ENCODE results near the gene IMPACT. TPM values are rescaled to one million over a fixed set of nuclear protein-coding genes. Genes with fewer than 3 reads are reported as not detected.

The IMPACT gene
- total RNA-seq, 4 donors from 2014 or later: 14.9 to 22.9 (median 20.3) TPM

- DNase-seq (ENCODE audit: low spot score): no peak
- no peak for TF ChIP-seq CTCF (IDR thresholded peaks at IDR 0.05)
- no peak for ATAC-seq (ENCODE audit: low FRiP score)
These were observed 10.5 kb downstream of the IMPACT start for GRCh38 chr18:24436939-24437338.

- no peak for ATAC-seq (ENCODE audit: low FRiP score)
- DNase-seq (ENCODE audit: low spot score): no peak
- TF ChIP-seq CTCF (IDR thresholded peaks at IDR 0.05): no peak
These were observed 17.4 kb downstream of the IMPACT start for GRCh38 chr18:24443870-24444269.

- DNase-seq (ENCODE audit: low spot score): no peak
- ATAC-seq (ENCODE audit: low FRiP score): no peak
- no peak for TF ChIP-seq CTCF (IDR thresholded peaks at IDR 0.05)
These were observed 20.0 kb downstream of the IMPACT start for GRCh38 chr18:24446453-24446852.

- TF ChIP-seq CTCF (IDR thresholded peaks at IDR 0.05): no peak
- no peak for ATAC-seq (ENCODE audit: low FRiP score)
- DNase-seq (ENCODE audit: low spot score): no peak
These were observed 20.6 kb downstream of the IMPACT start for GRCh38 chr18:24446953-24447538.

- no peak for ATAC-seq (ENCODE audit: low FRiP score)
- DNase-seq (ENCODE audit: low spot score): no peak
These were observed 21.5 kb downstream of the IMPACT start for GRCh38 chr18:24447961-24448360.

GRCh38 chr18:24456549-24456948, 30.1 kb downstream of the IMPACT start:
- TF ChIP-seq CTCF (IDR thresholded peaks at IDR 0.05): no peak
- DNase-seq (ENCODE audit: low spot score): no peak
- ATAC-seq (ENCODE audit: low FRiP score): no peak

More at GRCh38 chr18:24447961-24448360, 21.5 kb downstream of the IMPACT start:
- TF ChIP-seq CTCF (IDR thresholded peaks at IDR 0.05): no peak

- no peak for TF ChIP-seq CTCF (IDR thresholded peaks at IDR 0.05)
- ATAC-seq (ENCODE audit: low FRiP score): no peak
These were observed 33.3 kb downstream of the IMPACT start for GRCh38 chr18:24459772-24460171.

More at GRCh38 chr18:24459772-24460171, 33.3 kb downstream of the IMPACT start:
- DNase-seq (ENCODE audit: low spot score): no peak
